ENCODE results near the gene HEBP2. TPM values are rescaled to one million over a fixed set of nuclear protein-coding genes. Genes with fewer than 3 reads are reported as not detected.

Gene HEBP2
- total and polyA plus RNA-seq, 5 donors from 2014 or later, result 57.5 to 115 (median 67.8) TPM

DNA sequence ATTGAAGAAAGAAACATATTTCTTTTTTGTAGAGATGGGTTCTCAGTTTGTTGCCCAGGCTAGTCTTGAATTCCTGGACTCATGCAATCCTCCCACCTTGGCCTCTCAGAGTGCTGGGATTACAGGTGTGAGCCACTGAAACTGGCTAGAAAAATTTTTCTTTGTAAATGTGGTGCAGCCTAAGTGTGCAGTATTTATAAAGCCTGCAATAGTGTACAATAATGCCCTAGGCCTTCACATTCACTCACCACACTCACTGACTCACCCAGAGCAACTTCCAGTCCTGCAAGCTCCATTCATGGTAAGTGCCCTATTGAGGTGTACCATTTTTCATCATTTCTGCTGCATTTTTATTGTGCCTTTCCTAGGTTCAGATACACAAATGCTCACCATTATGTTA lies 63.9 kb downstream of the HEBP2 start:
- Histone ChIP-seq H3K36me3 (ENCODE audit: control insufficient read depth, insufficient read depth, low read length) (no peaks in the 10 kb centered on the region), H3K9me3 (ENCODE audit: control insufficient read depth in 2 of 2, low read length in 2 of 2) (no peaks in the 10 kb centered on the region), H3K27ac (ENCODE audit: insufficient read depth, low read length, poor library complexity, severe bottlenecking) (no peak overlapping the region), H3K27me3 (ENCODE audit: control insufficient read depth, insufficient read depth, low read length) (peaks cover 4% of the 10 kb centered on the region), H3K4me3 (ENCODE audit: low read depth, low read length) (no peak overlapping the region), H3K4me1 (ENCODE audit: control insufficient read depth, insufficient read depth, low read length, poor library complexity, severe bottlenecking) (no peaks in the 10 kb centered on the region)
- no peaks in the 10 kb centered on the region for H3K4me1 Mint-ChIP-seq
- no peak for ATAC-seq (ENCODE audit: low read depth in 2 of 2)
- H3K9me3 Mint-ChIP-seq, result peaks cover 0 to 2% (median 0%) of the 10 kb centered on the region in 7 donors
- no peak overlapping the region for H3K27ac Mint-ChIP-seq
- no peak overlapping the region for H3K4me3 Mint-ChIP-seq
- H3K27me3 Mint-ChIP-seq, result peaks cover 4% of the 10 kb centered on the region
- no peak for DNase-seq
- no peaks in the 10 kb centered on the region for H3K36me3 Mint-ChIP-seq

GRCh38 chr6:138468320-138469015 lies 64.4 kb downstream of the HEBP2 start:
- peaks cover 4% of the 10 kb centered on the region for H3K27me3 ChIP-seq (ENCODE audit: control insufficient read depth, insufficient read depth, low read length)
- H3K27me3 Mint-ChIP-seq, result peaks cover 7% of the 10 kb centered on the region
- no peak overlapping the region for H3K27ac ChIP-seq (ENCODE audit: insufficient read depth, low read length, poor library complexity, severe bottlenecking)
- H3K9me3 ChIP-seq (ENCODE audit: control insufficient read depth in 2 of 2, low read length in 2 of 2), result no peaks in the 10 kb centered on the region
- H3K36me3 ChIP-seq (ENCODE audit: control insufficient read depth, insufficient read depth, low read length), result no peaks in the 10 kb centered on the region
- ATAC-seq (ENCODE audit: low read depth in 2 of 2), result no peak
- no peak for DNase-seq
- H3K27ac Mint-ChIP-seq, result no peak overlapping the region
- peaks cover 0 to 2% (median 0%) of the 10 kb centered on the region in 7 donors for H3K9me3 Mint-ChIP-seq
- H3K36me3 Mint-ChIP-seq, result no peaks in the 10 kb centered on the region
- no peak overlapping the region for H3K4me3 Mint-ChIP-seq
- H3K4me3 ChIP-seq (ENCODE audit: low read depth, low read length), result no peak overlapping the region
- H3K4me1 ChIP-seq (ENCODE audit: control insufficient read depth, insufficient read depth, low read length, poor library complexity, severe bottlenecking), result no peaks in the 10 kb centered on the region
- no peaks in the 10 kb centered on the region for H3K4me1 Mint-ChIP-seq

Other genes starting within 250 kb of the HEBP2 start
- not detected for gene ARFGEF3, start 242.3 kb upstream of the HEBP2 start, total RNA-seq
- gene ARFGEF3, start 242.3 kb upstream of the HEBP2 start, polyA plus RNA-seq, result not detected
- gene PBOV1, start 185.7 kb upstream of the HEBP2 start, total RNA-seq, result not detected
- gene PBOV1, start 185.7 kb upstream of the HEBP2 start, polyA plus RNA-seq, result not detected
- gene SMIM28, start 26.3 kb upstream of the HEBP2 start, total RNA-seq, result not detected
- gene SMIM28, start 26.3 kb upstream of the HEBP2 start, polyA plus RNA-seq, result not detected
- gene NHSL1, start 95.3 kb downstream of the HEBP2 start, total RNA-seq, result not detected
- under 1 TPM in 1 of 4 donors, not detected in 3; 0.03 TPM for gene NHSL1, start 95.3 kb downstream of the HEBP2 start, polyA plus RNA-seq